Neutrophil (primary cell): Measurements from ENCODE around the gene AQP2.

Experiments
- H3K27ac ChIP-seq: fragments of 200-600 bp; sonication (generic); 2 replicates; pipeline ENCODE4 v1.5.1; 2016; ENCODE audit warnings: mild to moderate bottlenecking, moderate library complexity
- H3K27me3 ChIP-seq: fragments of 200-600 bp; sonication (generic); 2 replicates; pipeline ENCODE4 v1.6.0; 2016; ENCODE audit warnings: mild to moderate bottlenecking
- H3K36me3 ChIP-seq: fragments of 200-600 bp; sonication (generic); 2 replicates; pipeline ENCODE4 v1.5.1; 2017
- H3K4me1 ChIP-seq, 2 experiments: fragments of 200-600 bp in 1 of 2; sonication (generic) in 1 of 2; 1 replicate in 1 of 2; 2 replicates in 1 of 2; pipeline versions ENCODE4 v1.5.1 to v1.6.1; 2013 to 2016; ENCODE audit warnings: low read depth in 1 of 2, low read length in 1 of 2, mild to moderate bottlenecking in 1 of 2, moderate library complexity in 1 of 2; ENCODE audit not compliant: control insufficient read depth in 1 of 2, insufficient read depth in 1 of 2
- H3K4me3 ChIP-seq, 2 experiments: fragments of 200-600 bp in 1 of 2; sonication (generic) in 1 of 2; 1 replicate in 1 of 2; 2 replicates in 1 of 2; pipeline ENCODE4 v1.5.1; 2013 to 2016; ENCODE audit warnings: low read depth in 1 of 2, low read length in 1 of 2, mild to moderate bottlenecking in 1 of 2, moderate library complexity in 1 of 2
- H3K9me3 ChIP-seq: fragments of 200-600 bp; sonication (generic); 2 replicates; pipeline ENCODE4 v1.5.1; 2016
- TF ChIP-seq, protein P1 (sequence below): fragments of 200-600 bp; sonication (generic); IDR thresholded peaks from 2 replicates; pipeline ENCODE4 v1.5.1; 2016; ENCODE audit warnings: antibody characterized with exemption

The AQP2 gene

DNA sequence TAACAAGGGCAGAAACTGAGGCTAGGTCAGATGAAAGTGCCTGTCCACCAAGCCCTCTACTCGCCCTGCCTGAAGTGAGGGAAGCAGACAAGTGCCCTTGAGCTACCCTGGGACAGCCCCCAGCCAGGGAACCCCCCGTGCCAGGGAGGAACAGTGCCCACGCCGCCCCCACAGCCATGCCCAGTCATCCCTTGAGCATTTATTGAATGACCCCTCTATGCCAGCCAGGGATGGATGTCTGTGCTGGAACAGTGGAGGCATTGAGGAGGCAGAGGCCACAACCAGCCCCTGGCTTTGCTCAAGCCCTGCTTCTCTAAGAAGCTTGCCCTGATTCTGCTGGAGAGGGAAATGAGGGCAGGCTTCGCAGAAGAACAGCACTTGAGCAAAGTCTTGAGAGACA lies 18.5 kb downstream of the AQP2 start:
- Histone ChIP-seq H3K27me3 (peaks cover 81% of the 10 kb centered on the region), H3K36me3 (no peaks in the 10 kb centered on the region), H3K9me3 (no peaks in the 10 kb centered on the region), H3K27ac (no peak overlapping the region), H3K4me3 (no peak overlapping the region), H3K4me1 (peaks cover 10 to 22% of the 10 kb centered on the region in 2 experiments)
- TF ChIP-seq, protein P1, sequence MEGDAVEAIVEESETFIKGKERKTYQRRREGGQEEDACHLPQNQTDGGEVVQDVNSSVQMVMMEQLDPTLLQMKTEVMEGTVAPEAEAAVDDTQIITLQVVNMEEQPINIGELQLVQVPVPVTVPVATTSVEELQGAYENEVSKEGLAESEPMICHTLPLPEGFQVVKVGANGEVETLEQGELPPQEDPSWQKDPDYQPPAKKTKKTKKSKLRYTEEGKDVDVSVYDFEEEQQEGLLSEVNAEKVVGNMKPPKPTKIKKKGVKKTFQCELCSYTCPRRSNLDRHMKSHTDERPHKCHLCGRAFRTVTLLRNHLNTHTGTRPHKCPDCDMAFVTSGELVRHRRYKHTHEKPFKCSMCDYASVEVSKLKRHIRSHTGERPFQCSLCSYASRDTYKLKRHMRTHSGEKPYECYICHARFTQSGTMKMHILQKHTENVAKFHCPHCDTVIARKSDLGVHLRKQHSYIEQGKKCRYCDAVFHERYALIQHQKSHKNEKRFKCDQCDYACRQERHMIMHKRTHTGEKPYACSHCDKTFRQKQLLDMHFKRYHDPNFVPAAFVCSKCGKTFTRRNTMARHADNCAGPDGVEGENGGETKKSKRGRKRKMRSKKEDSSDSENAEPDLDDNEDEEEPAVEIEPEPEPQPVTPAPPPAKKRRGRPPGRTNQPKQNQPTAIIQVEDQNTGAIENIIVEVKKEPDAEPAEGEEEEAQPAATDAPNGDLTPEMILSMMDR: no peak

DNA sequence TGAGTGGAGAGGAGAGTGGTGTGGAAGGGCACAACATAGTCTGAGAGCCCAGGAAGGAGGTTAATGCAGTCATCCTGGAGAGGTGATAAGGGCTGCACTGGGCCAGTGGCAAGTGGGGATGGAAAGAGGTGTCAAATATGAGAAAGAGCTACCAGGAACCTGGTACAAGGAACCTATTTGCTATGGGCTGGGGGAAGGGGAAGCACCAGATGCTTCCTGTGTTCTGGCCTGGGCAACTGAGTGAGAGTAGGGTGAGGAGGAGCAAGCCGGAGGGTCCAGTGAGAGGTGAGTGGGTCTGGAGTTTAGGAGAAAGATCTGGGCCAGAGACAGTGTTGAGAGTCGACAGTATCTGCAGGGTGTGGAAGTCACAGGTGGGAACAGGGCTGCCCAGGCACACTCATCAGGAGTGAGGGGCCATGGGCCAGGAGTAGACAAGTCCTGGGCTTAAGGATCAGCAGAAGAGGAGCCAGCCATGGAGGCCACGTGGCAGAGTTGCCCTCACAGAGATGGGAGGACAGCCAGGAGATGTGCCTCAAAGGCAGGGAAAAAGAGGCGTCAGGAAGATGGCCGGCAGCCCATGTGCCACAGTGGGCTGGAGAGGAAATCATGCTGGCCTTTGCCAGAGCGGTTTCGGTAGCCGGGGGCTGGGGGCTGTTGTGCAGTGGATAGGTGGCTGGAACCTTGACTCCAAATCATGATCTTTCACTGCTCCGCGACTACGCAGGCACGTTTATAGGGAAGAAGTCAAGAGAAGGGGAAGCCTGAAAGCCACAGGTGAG lies 19.3 kb downstream of the AQP2 start:
- H3K9me3 ChIP-seq: no peaks in the 10 kb centered on the region

DNA sequence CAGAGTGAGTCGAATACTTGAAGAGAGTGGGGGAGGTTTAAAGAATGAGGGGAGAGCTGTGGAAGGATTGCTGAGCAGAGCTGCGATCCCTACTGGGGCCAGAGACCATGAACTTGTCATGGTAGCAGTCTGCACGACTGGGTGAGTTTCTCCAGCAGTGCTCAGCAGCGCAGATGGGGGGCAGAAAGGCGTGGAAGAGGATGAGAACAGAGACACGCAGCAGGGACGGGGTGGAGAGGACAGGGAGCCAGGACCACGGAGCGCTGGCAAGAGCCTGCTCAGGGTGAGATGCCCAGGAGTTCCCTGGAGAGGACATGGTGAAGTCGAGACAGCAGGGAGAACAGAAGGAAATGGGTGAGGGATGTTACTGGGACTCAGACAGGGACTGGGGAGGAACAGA lies 20.1 kb downstream of the AQP2 start:
- H3K27ac ChIP-seq: no peak overlapping the region
- no peaks in the 10 kb centered on the region for H3K36me3 ChIP-seq
- peaks cover 69% of the 10 kb centered on the region for H3K27me3 ChIP-seq
- no peak overlapping the region for H3K4me3 ChIP-seq
- no peaks in the 10 kb centered on the region for H3K9me3 ChIP-seq
- TF ChIP-seq, protein P1: no peak
- H3K4me1 ChIP-seq: peaks cover 10 to 22% of the 10 kb centered on the region in 2 experiments

More for the DNA sequence above, 19.3 kb downstream of the AQP2 start:
- H3K27me3 ChIP-seq: peaks cover 78% of the 10 kb centered on the region
- TF ChIP-seq, protein P1: no peak
- no peaks in the 10 kb centered on the region for H3K36me3 ChIP-seq
- H3K27ac ChIP-seq: no peak overlapping the region
- peaks cover 10 to 22% of the 10 kb centered on the region in 2 experiments for H3K4me1 ChIP-seq
- H3K4me3 ChIP-seq: no peak overlapping the region

DNA sequence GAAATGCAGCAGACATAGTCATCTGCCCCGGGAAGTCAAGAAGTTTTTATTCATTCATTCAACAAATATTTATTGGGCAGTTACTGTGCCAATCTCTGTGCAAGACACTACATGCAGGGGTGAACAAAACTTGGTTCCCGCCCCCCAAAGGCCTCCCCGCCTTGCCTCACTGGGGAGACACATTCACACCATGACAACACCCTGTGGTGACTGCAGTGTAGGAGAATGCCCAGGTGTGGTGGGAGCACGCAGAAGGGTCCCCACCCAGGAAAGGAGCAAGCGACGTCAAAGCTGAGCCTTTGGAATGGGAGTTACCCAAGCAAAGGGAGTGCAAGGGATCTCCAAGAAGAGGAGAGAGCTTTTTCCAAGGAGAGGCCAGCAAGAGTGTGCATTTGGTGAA lies 20.6 kb downstream of the AQP2 start:
- Histone ChIP-seq H3K36me3 (no peaks in the 10 kb centered on the region), H3K27ac (no peak overlapping the region), H3K9me3 (no peaks in the 10 kb centered on the region), H3K4me3 (no peak overlapping the region), H3K4me1 (peaks cover 10 to 22% of the 10 kb centered on the region in 2 experiments), H3K27me3 (peaks cover 65% of the 10 kb centered on the region)
- TF ChIP-seq, protein P1: no peak

DNA sequence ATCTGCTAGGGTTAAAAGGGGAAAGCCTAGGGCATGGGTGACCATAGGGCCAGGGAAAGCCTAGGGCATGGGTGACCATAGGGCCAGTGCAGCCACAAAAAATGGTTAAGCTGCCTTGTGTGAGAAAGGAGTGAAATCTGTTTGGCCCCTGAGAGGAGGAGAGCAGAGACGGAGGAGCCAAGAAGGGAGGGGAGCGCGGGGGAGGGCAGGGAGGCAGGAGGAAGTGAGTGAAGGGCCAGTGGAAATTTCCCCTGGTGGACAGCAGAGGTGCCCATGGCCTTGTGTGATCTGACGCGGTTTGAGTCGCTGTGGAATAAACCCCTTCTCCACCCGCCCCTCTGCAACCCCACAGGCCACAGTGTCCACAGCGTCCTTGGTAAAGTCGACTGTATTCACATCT lies 21.6 kb downstream of the AQP2 start:
- H3K4me3 ChIP-seq: no peak overlapping the region

More for the DNA sequence above, 21.6 kb downstream of the AQP2 start:
- H3K27ac ChIP-seq: no peak overlapping the region
- H3K4me1 ChIP-seq: peaks cover 8 to 20% of the 10 kb centered on the region in 2 experiments
- no peaks in the 10 kb centered on the region for H3K9me3 ChIP-seq
- H3K27me3 ChIP-seq: peaks cover 57% of the 10 kb centered on the region
- TF ChIP-seq, protein P1: no peak
- no peaks in the 10 kb centered on the region for H3K36me3 ChIP-seq
